ENCODE measurements around the gene PHYKPL. TPM values are rescaled to one million over a fixed set of nuclear protein-coding genes. Genes with fewer than 3 reads are reported as not detected.

Gene PHYKPL
- polyA plus RNA-seq, 1 experiment: 48.5 TPM

DNA sequence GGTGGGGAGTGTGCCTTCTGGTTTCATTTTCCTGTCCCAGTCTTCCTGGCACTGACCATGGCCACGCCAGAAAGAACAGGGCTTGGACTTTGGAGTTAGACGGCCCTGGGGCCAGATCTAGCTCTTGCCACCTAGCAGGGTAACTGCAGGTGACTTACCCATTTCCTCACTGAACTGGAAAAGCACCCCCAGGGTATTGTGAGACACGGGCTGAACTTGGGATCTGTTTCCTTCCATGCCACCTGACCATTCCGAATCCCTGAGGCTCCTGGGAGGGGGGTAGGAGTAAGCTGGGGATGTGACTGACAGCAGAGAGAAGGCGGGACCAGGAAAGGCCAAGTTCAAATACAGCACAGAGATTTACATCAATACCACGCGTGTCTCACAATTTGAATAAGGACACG is 18.9 kb downstream of the PHYKPL start:
- Histone ChIP-seq H3K4me3 (ENCODE audit: low read depth, low read length) (no peak overlapping the region), H3K27me3 (ENCODE audit: control insufficient read depth, insufficient read depth, low read length) (no peaks in the 10 kb centered on the region), H3K36me3 (ENCODE audit: control insufficient read depth, insufficient read depth, low read length) (peaks cover 55% of the 10 kb centered on the region)
- DNase-seq (ENCODE audit: low read depth): no peak
- ChIA-PET CTCF (interaction anchor here (0.7 to 1.6 kb wide), 3 partner anchors 14 to 18 kb away, joined by 3 to 4 read pairs (median 3); no protein-coding TSS in a partner anchor), POLR2A (no interaction called here)
- TF ChIP-seq, protein P1, sequence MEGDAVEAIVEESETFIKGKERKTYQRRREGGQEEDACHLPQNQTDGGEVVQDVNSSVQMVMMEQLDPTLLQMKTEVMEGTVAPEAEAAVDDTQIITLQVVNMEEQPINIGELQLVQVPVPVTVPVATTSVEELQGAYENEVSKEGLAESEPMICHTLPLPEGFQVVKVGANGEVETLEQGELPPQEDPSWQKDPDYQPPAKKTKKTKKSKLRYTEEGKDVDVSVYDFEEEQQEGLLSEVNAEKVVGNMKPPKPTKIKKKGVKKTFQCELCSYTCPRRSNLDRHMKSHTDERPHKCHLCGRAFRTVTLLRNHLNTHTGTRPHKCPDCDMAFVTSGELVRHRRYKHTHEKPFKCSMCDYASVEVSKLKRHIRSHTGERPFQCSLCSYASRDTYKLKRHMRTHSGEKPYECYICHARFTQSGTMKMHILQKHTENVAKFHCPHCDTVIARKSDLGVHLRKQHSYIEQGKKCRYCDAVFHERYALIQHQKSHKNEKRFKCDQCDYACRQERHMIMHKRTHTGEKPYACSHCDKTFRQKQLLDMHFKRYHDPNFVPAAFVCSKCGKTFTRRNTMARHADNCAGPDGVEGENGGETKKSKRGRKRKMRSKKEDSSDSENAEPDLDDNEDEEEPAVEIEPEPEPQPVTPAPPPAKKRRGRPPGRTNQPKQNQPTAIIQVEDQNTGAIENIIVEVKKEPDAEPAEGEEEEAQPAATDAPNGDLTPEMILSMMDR (IDR thresholded peaks at IDR 0.05; ENCODE audit: insufficient read depth, low read depth, low read length): no peak

DNA sequence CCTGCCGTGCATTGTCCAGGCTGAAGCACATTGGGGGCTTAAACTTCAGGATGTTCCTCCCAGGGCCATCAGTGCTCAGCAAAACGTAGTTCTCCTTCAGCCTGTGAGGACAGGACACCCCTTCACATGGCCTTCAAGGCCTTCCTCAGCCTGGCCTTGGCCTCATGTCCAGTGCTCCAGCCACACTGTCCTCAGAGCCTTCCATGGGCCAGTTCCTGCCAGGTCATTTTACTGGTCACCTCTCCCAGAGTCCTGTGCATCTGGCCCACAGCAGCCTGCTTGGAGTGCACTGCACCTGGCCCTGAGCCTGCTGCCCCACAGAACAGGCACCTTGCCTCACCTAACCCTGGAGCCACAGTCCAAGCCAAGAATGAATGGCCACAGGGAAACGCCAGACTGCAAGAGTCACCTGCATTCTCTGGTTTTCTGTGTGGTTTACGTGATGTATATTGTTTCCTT is 19.6 kb downstream of the PHYKPL start:
- Histone ChIP-seq H3K36me3 (ENCODE audit: control insufficient read depth, insufficient read depth, low read length) (peaks cover 57% of the 10 kb centered on the region), H3K4me3 (ENCODE audit: low read depth, low read length) (no peak overlapping the region), H3K27me3 (ENCODE audit: control insufficient read depth, insufficient read depth, low read length) (no peaks in the 10 kb centered on the region)
- ChIA-PET POLR2A (no interaction called here), CTCF (interaction anchor here (1.6 kb wide), 1 partner anchor 18 kb away, joined by 3 read pairs; no protein-coding TSS in a partner anchor)
- TF ChIP-seq, protein P1 (IDR thresholded peaks at IDR 0.05; ENCODE audit: insufficient read depth, low read depth, low read length): no peak
- DNase-seq (ENCODE audit: low read depth): no peak

DNA sequence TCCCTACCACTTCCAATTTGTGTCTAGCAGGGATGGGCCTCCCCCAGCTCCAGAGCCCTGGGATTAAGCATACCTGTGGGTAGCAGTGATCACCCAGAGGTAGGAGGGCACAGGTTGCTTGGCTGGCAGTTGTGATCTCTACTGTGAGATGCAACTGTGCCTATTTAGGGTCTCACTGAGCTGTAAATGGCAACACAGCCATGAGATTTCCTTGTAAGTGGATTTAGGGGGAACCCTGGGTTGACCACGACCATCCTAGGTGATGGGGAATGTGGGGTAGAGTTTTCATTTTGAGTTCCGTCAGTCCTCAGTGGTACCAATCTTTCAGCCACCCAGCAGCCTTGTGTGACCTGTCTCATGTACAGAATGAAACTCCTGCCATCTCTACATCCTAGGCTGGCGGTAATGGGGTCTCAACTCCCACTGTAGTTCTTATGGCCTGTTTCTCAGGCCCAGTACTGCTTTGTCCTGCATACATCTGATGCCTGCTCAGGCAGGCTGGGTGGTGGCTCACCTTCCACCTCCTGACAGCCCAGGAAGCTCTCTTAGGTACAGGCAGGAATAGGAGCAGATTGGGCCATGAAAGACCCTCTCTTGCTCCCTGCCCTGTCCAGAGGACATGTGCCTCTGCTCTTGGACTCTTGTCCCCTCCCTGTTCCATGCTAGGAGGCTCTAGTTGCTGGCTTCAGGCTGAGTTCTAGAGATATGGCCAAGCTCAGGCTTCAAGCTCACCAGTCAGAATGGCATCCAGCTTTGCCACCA is 20.2 kb downstream of the PHYKPL start:
- no peak for DNase-seq (ENCODE audit: low read depth)
- no peaks in the 10 kb centered on the region for H3K27me3 ChIP-seq (ENCODE audit: control insufficient read depth, insufficient read depth, low read length)
- no peak overlapping the region for H3K4me3 ChIP-seq (ENCODE audit: low read depth, low read length)
- TF ChIP-seq, protein P1 (IDR thresholded peaks at IDR 0.05; ENCODE audit: insufficient read depth, low read depth, low read length): no peak
- ChIA-PET CTCF (interaction anchor here (0.9 to 1.2 kb wide), 2 partner anchors 17 to 19 kb away, joined by 3 to 4 read pairs; no protein-coding TSS in a partner anchor), POLR2A (no interaction called here)
- peaks cover 60% of the 10 kb centered on the region for H3K36me3 ChIP-seq (ENCODE audit: control insufficient read depth, insufficient read depth, low read length)

DNA sequence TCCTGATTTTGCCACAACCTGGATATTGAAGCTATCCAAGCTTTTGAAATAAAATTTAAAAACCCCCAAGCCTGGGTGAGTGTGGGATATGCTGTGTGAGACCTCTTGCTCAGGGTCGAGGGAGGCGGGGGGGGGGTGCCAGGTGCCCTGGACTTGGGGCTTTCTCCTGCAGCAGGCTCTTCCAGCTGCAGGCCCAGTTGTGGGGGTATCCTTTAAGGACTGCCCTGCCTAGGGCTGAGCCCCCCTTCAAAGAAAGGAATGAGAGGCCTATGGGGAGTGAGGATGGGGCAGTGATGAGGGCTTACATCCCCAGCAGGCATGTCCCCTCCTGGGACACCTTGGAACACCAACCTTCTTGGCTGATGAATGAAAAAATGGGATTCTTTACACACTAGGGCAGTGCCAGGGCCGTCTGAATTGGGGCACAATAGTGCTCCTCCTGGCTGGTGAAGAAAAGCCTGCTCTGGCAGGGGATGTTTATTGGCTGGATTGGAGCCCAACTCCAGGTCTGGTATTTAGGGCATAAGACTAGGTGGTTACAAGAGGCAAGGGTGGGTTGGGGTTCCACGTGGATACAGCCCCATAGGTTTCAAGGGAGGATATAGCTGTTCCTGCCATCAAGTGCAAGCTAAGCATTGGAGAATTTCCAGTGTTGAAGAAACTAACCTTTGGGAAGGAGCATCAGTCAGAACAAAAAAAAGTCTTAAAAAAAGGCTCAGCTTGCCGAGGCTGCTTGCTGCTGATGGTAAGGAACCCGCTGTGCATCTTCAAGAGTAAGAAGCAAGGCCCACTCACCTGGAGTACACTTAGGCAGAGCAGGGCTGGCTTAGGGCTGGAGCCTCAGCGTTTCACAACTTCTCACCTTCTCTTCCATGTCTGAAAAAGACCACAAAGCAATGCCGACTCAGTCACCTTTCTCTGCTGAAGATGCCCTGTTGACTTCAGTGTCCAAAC is 21.2 kb downstream of the PHYKPL start:
- no peak for DNase-seq (ENCODE audit: low read depth)
- H3K4me3 ChIP-seq (ENCODE audit: low read depth, low read length): no peak overlapping the region
- TF ChIP-seq, protein P1 (IDR thresholded peaks at IDR 0.05; ENCODE audit: insufficient read depth, low read depth, low read length): no peak
- CTCF ChIA-PET: interaction anchor here (0.6 to 1.2 kb wide), 3 partner anchors 18 to 400 kb away, joined by 3 to 4 read pairs (median 3); no protein-coding TSS in a partner anchor
- no peaks in the 10 kb centered on the region for H3K27me3 ChIP-seq (ENCODE audit: control insufficient read depth, insufficient read depth, low read length)
- POLR2A ChIA-PET: no interaction called here
- H3K36me3 ChIP-seq (ENCODE audit: control insufficient read depth, insufficient read depth, low read length): peaks cover 63% of the 10 kb centered on the region

DNA sequence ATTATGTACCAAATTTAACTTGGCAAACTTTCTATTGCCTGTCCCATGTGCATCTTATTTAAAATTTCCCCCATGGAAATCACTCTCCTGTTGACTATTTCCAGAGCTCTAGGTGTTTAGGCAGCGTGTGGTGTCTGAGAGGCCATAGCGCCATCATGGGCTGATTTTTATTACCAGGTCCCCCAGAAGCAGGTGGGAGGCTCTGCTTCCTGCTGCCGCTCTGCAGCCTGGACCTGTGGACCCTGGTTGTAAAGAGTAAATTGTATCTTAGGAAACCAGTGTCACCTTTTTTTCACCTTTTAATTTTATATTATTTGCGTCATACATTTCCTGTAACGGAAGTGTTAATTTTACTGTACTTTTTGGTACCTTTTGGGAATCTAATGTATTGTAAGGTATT is 21.9 kb downstream of the PHYKPL start:
- H3K27me3 ChIP-seq (ENCODE audit: control insufficient read depth, insufficient read depth, low read length): no peaks in the 10 kb centered on the region
- no peak for DNase-seq (ENCODE audit: low read depth)
- H3K4me3 ChIP-seq (ENCODE audit: low read depth, low read length): no peak overlapping the region
- peaks cover 61% of the 10 kb centered on the region for H3K36me3 ChIP-seq (ENCODE audit: control insufficient read depth, insufficient read depth, low read length)
- CTCF ChIA-PET: interaction anchor here (0.6 kb wide), 1 partner anchor 401 kb away, joined by 3 read pairs; no protein-coding TSS in a partner anchor
- POLR2A ChIA-PET: no interaction called here
- TF ChIP-seq, protein P1 (IDR thresholded peaks at IDR 0.05; ENCODE audit: insufficient read depth, low read depth, low read length): no peak
